ENCODE measurements around the gene JPT1. TPM values are rescaled to one million over a fixed set of nuclear protein-coding genes. Genes with fewer than 3 reads are reported as not detected.

JPT1 gene, protein sequence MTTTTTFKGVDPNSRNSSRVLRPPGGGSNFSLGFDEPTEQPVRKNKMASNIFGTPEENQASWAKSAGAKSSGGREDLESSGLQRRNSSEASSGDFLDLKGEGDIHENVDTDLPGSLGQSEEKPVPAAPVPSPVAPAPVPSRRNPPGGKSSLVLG
- 739 to 848 TPM (median 789 TPM) in 5 replicates for total RNA-seq (2022; extraction: Qiagen RNA extraction; ENCODE audit: low read depth)

DNA sequence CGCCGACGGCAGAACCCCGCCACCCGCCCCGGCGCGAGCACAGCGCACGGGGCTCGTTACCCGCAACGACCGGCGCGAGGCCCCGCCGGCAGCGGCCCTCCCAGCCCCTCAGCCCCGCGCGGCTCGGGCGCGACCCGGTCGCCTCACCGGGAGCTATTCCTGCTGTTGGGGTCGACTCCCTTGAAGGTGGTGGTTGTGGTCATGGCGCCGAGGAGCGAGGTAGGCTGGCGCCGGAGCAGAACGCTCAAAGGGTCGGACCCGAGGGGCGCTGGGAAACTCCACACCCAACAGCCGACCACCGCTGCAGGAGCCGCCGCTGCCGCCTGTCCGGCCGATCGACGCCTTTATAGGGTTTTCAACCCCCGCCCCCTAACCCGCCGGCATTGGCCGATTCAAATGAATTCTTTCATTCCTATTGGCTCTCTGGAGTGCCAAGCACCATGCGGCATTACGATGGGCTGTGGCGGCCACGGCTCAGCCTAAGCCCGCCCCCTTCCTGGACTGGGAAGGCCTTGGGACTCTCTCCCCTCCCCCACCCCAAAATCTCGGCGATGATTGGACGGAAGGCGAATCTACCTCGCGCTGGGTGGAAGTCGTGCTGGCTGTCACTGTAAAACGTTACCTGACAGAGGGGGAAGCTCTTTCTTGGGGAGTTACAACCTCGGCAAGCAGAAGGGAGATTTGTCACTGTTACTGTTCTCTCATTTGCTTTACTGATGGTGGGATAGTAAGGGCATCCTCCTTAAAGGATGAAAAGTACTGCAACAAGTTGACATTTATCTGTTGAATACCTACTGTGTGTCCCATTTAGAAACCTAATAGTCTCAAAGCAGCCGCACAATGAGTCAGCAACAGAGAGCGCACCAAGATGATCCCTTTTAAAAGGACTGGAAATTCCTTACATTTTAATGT lies at the start of gene JPT1:
Gene JPT1, minus strand, starts transcription at position 318 of the 912 bp plus-strand sequence. Its CDS starts 115 bp downstream, at position 203.

DNA sequence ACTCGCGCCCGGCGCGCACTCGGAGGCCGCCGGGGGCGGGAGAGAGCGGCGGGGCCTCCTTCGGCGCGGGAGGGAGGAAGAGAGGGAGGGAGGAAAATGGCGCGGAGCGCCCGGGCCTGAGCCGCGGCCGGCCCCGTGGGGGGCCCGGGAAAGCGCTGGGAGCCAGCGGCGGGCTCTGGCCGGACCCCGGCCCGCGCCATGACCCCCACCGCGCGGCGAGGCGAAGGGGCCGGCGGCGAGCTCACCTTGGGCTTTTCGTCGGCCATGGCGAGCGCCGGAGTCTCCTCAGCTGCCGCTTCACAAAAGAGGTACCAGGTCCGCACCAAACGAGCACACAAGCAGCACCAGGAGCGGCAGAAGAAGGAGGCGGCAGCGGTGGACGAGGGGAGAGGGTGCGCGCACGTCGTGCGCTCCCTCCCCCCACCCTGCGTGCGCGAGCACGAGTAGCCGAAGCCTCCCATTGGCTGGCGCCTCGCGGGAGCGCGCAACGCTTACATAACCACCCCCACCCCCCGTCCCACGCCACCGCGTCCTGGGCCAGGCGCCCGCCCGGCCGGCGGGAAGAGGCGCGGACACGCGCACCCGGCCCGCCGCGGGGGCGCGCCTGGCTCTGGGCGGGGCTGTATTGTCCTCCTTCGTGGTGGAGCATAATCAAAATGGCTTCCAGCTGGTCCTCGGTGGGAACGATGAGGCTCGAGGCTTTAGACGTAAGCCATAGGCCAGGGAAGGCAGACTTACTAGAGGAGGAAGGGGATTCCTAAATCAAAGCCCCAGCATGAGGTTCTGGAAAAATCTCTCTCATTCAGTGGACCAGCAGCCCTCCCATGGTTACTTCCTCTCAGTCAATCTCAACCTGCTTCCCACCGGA lies 28.5 kb upstream of the JPT1 start, which contains the start of gene SUMO2:
Gene SUMO2, minus strand, starts transcription at position 391 of the 868 bp plus-strand sequence. Its CDS starts 125 bp downstream, at position 266.

DNA sequence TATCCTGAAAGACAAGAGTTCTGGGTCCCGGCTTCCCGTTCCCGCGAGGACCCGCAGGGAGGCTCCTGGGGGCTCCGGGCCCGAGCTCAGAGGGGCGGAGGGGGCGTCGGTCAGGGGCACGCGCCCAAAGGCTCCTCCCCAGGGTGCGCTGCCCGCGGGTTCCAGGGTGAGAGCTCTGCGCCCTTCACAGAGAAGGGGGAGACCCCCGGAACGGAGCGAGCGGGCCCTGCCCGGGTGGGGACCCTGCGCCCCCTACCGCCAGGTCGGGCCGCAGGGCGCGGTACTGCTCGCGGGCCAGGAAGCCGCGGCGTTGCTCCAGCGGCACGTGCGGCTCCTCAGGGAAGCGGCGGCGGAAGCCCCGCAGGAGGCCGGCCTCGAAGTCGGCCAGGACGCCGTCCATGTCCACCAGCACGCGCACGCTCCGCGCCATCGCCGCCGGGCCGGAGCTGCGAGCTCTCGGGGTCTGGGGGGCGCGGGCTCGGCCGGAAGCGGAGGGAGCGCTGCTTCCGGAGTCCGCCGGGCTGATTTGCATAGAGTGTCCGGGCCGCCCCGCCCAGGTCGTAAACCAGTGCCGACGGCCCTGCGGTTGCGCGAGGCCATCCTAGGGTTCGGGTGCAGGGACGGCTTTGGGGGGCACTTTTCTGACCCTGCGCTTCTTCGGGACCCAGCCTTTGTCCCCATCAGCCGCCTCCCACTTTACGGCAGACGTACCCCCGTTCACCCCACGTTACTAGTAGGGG lies 22.9 kb downstream of the JPT1 start, which contains the start of gene NT5C:
Gene NT5C, minus strand, starts transcription at position 465 of the 740 bp plus-strand sequence. Its CDS starts 35 bp downstream, at position 430.

DNA sequence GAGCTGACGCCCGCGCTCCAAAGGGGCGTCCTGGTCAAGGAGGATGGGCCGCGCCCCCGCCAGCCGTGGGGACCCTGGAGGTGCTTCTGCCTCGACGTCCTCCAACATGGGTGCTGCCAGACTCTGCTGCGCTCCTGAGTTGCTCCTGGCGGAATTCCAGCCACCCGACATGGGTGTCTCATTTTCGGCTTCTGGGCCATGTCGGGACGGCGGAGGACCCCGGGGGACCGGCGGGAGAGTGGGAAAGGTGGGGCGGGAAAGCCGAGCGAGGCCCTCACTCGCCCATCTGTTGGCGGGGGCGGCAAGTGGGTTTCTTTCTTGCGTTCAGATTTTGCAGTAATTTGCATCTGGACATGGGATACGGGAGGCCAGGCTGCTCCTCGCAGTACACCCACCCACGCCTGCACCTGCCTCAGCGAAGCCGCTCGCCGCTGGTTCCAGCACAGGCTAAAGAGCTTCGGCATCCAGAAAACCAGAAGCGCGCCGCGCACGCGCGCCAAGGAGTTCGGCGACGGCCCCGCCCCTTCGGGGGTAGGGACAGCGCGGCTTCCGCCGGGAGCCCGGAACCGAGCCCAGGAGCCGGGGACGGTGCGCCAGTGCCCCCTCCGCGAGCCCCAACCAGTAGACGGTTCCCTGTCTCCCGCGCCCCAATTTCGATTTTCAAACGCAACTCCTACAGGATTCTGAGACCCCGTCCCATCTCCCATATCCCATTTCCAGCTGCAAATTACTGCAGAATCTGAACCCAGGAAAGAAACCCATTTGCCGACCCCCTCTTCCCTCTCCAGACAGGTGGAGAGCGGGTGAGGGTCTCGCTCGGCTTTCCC lies 44.7 kb downstream of the JPT1 start, which contains the start of gene ARMC7:
Gene ARMC7, plus strand, starts transcription at position 563 of the 827 bp plus-strand sequence. CDS start 320 bp downstream, outside the sequence.

DNA sequence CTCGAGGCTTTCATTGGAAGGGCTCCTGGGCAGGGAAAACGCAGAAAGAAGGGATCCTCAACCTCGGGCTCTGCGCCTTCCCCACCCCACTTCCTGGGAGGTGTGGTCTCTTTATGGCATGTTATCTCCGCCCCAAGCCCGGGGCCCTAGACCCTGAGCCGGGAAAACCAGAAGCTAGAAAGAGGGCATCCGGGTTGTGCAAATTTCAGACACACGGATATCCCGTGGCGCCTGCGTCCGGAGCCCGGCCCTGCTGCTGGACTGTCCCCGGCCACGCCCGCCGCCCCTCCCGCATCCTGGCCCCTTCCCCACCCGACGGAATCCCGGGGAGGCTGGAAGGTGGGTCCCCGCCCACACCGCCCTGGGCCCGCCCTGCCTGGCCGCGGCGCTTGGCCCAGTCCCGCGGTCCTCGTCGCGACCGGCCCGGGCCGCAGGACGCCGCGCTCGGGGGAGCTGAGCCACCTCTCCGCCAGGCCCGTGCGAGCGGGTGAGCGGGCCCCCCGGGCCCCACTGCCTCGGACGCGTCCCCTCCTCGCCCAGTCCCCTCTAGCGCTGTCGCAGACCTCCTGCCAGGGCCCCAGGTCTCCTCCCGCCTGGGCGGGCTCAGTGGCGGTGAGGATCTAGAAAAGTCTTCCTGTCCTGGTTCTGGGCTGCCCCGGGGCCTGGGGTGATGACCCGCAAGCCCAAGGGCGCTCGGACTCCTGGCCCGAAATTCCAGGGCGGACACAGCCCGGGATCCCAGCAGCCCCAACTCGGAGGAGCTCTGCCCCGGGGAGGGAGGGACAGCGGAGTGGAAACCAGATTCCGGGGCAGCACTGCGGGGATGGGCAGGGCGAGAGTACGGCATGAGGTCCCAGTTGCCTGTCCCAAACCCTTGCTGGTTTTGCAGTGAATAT lies 66.5 kb downstream of the JPT1 start, which contains the start of gene SLC16A5:
Gene SLC16A5, plus strand, starts transcription at position 397 of the 896 bp plus-strand sequence. CDS start 5,683 bp downstream, outside the sequence.

Other genes with a start within 250 kb of the JPT1 start
- gene USH1G, start 231.3 kb downstream of the JPT1 start, total RNA-seq (2022; extraction: Qiagen RNA extraction; ENCODE audit: low read depth) = 0.07 to 0.12 TPM (median 0.11 TPM) in 5 replicates
- gene OTOP2, start 230.2 kb downstream of the JPT1 start, total RNA-seq (2022; extraction: Qiagen RNA extraction; ENCODE audit: low read depth) = 0.13 TPM in 1 of 5 replicates, not detected in the others
- not detected in 5 replicates for gene OTOP3, start 218.6 kb downstream of the JPT1 start, total RNA-seq (2022; extraction: Qiagen RNA extraction; ENCODE audit: low read depth)
- 13.8 to 19.2 TPM (median 17.5 TPM) in 5 replicates for gene HID1, start 181.8 kb downstream of the JPT1 start, total RNA-seq (2022; extraction: Qiagen RNA extraction; ENCODE audit: low read depth)
- 56.3 to 70.7 TPM (median 68.6 TPM) in 5 replicates for gene CDR2L, start 166.9 kb downstream of the JPT1 start, total RNA-seq (2022; extraction: Qiagen RNA extraction; ENCODE audit: low read depth)
- 72.9 to 81.4 TPM (median 79.5 TPM) in 5 replicates for gene MRPL58, start 141.8 kb downstream of the JPT1 start, total RNA-seq (2022; extraction: Qiagen RNA extraction; ENCODE audit: low read depth)
- gene ATP5PD, start 107.5 kb downstream of the JPT1 start, total RNA-seq (2022; extraction: Qiagen RNA extraction; ENCODE audit: low read depth) = 492 to 570 TPM (median 501 TPM) in 5 replicates
- gene KCTD2, start 107.3 kb downstream of the JPT1 start, total RNA-seq (2022; extraction: Qiagen RNA extraction; ENCODE audit: low read depth) = 27.5 to 32.0 TPM (median 31.1 TPM) in 5 replicates
- gene SLC16A5, start 66.6 kb downstream of the JPT1 start, total RNA-seq (2022; extraction: Qiagen RNA extraction; ENCODE audit: low read depth) = 26.1 to 36.0 TPM (median 31.7 TPM) in 5 replicates
- 17.1 to 20.9 TPM (median 18.8 TPM) in 5 replicates for gene ARMC7, start 44.5 kb downstream of the JPT1 start, total RNA-seq (2022; extraction: Qiagen RNA extraction; ENCODE audit: low read depth)
- 89.6 to 134 TPM (median 128 TPM) in 5 replicates for gene NT5C, start 22.8 kb downstream of the JPT1 start, total RNA-seq (2022; extraction: Qiagen RNA extraction; ENCODE audit: low read depth)
- gene SUMO2, start 28.4 kb upstream of the JPT1 start, total RNA-seq (2022; extraction: Qiagen RNA extraction; ENCODE audit: low read depth) = 289 to 400 TPM (median 383 TPM) in 5 replicates
- gene NUP85, start 51.2 kb upstream of the JPT1 start, total RNA-seq (2022; extraction: Qiagen RNA extraction; ENCODE audit: low read depth) = 92.5 to 107 TPM (median 99.5 TPM) in 5 replicates
- gene GGA3, start 107.1 kb upstream of the JPT1 start, total RNA-seq (2022; extraction: Qiagen RNA extraction; ENCODE audit: low read depth) = 22.1 to 30.9 TPM (median 28.0 TPM) in 5 replicates
- gene MRPS7, start 107.4 kb upstream of the JPT1 start, total RNA-seq (2022; extraction: Qiagen RNA extraction; ENCODE audit: low read depth) = 147 to 182 TPM (median 171 TPM) in 5 replicates
- 31.2 to 36.9 TPM (median 34.7 TPM) in 5 replicates for gene MIF4GD, start 116.7 kb upstream of the JPT1 start, total RNA-seq (2022; extraction: Qiagen RNA extraction; ENCODE audit: low read depth)
- gene SLC25A19, start 134.9 kb upstream of the JPT1 start, total RNA-seq (2022; extraction: Qiagen RNA extraction; ENCODE audit: low read depth) = 16.2 to 19.6 TPM (median 18.6 TPM) in 5 replicates